Skeletal muscle satellite cell (primary cell): ENCODE data around the gene MRPS7.
"Not testable (repeated sequence)": the region's sequence is repeated elsewhere in the genome, so short reads cannot be mapped to it uniquely, and the experiment has no call there.

Source experiments
- H3K27me3 ChIP-seq: 2 replicates; pipeline ENCODE4 v1.7.0; 2013; ENCODE audit warnings: low read length; ENCODE audit not compliant: control insufficient read depth, insufficient read depth
- H3K36me3 ChIP-seq: 2 replicates; pipeline ENCODE4 v1.7.0; 2013; ENCODE audit warnings: mild to moderate bottlenecking, control low read depth, low read length; ENCODE audit not compliant: insufficient read depth
- H3K4me1 ChIP-seq: 2 replicates; pipeline ENCODE4 v1.7.0; 2013; ENCODE audit warnings: low read length; ENCODE audit not compliant: control insufficient read depth, insufficient read depth
- H3K4me2 ChIP-seq: 2 replicates; pipeline ENCODE4 v1.7.0; 2013; ENCODE audit warnings: mild to moderate bottlenecking, low read length
- H3K4me3 ChIP-seq: 2 replicates; pipeline ENCODE4 v1.7.0; 2013; ENCODE audit warnings: low read length
- H3K9ac ChIP-seq: 2 replicates; pipeline ENCODE4 v1.7.0; 2013; ENCODE audit warnings: mild to moderate bottlenecking, low read depth, low read length, moderate library complexity
- H3K9me3 ChIP-seq: replicated peaks from 2 replicates; pipeline ENCODE4 v1.7.0; 2013; ENCODE audit warnings: mild to moderate bottlenecking, control low read depth, low read length

MRPS7 gene

GRCh38 chr17:75246404-75246803 lies 15.3 kb upstream of the MRPS7 start:
- Histone ChIP-seq H3K9me3 (no peaks in the 10 kb centered on the region), H3K4me3 (no peak overlapping the region), H3K27me3 (no peaks in the 10 kb centered on the region), H3K36me3 (peaks cover 51% of the 10 kb centered on the region), H3K4me2 (no peak overlapping the region), H3K4me1 (peaks cover 18% of the 10 kb centered on the region), H3K9ac (no peak overlapping the region)

DNA sequence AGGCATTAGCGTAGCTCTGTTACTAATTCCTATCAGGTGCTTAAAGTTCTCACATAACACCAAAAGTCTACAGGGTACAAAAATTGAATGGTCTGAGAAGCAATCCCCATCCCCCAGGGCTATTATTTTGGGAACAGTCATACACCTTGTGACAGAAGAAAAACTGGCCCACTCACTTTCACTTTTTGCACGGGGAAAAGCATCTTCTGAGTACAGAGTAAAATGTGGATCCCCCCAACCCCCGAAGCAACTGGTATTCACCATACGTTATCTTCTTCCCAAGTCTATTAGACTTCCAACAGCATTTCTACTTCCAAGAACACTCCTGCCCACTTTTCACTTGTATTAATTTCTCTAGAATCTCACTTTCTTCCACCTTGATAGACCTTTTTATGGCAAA lies 12.1 kb upstream of the MRPS7 start:
- H3K27me3 ChIP-seq = no peaks in the 10 kb centered on the region
- peak overlapping the region; percentile 80 for H3K4me2 ChIP-seq
- no peak overlapping the region for H3K4me3 ChIP-seq
- peaks cover 8% of the 10 kb centered on the region for H3K4me1 ChIP-seq
- no peaks in the 10 kb centered on the region for H3K9me3 ChIP-seq
- H3K9ac ChIP-seq = no peak overlapping the region
- peaks cover 22% of the 10 kb centered on the region for H3K36me3 ChIP-seq

GRCh38 chr17:75250009-75250471 lies 11.6 kb upstream of the MRPS7 start:
- Histone ChIP-seq H3K9ac (no peak overlapping the region), H3K27me3 (no peaks in the 10 kb centered on the region), H3K4me3 (peak overlapping the region; percentile 46), H3K4me1 (peaks cover 8% of the 10 kb centered on the region), H3K36me3 (peaks cover 17% of the 10 kb centered on the region), H3K9me3 (no peaks in the 10 kb centered on the region), H3K4me2 (peak overlapping the region; percentile 80)

DNA sequence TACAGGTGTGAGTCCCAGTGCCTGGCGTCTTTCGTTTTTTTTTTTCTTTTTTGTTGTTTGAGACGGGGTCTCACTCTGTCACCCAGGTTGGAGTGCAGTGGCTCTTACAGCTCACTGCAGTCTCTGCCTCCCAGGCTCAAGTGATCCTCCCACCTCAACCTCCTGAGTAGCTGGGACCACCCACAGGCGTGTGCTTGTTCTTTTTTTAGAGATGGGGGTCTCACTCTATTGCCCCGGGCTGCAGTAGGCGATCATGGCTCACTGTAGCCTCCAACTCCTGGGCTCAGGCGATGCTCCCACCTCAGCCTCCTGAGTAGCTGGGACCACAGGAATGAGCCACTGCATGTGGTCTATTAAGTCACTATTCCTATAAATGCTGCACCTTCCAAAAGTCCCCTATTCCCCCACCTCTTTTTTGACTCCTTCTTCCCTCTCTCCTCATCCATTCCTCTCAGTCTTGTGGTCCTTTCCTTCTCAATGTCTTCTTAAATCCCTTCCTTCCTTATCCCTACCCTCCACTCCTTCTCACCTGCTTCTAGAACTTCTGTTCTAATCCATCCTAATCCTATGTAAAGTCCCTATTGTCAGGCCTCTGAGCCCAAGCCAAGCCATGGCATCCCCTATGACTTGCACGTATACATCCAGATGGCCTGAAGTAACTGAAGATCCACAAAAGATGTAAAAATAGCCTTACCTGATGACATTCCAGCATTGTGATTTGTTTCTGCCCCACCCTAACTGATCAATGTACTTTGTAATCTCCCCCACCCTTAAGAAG lies 9.5 kb upstream of the MRPS7 start:
- H3K4me3 ChIP-seq = no peak overlapping the region
- H3K9me3 ChIP-seq = no peaks in the 10 kb centered on the region
- H3K9ac ChIP-seq = no peak overlapping the region
- no peaks in the 10 kb centered on the region for H3K36me3 ChIP-seq
- H3K4me2 ChIP-seq = no peak overlapping the region
- no peaks in the 10 kb centered on the region for H3K27me3 ChIP-seq
- peaks cover 8% of the 10 kb centered on the region for H3K4me1 ChIP-seq

GRCh38 chr17:75255954-75256698 lies 5.6 kb upstream of the MRPS7 start:
- not testable (repeated sequence) for H3K9me3 ChIP-seq, H3K4me2 ChIP-seq, H3K36me3 ChIP-seq, H3K9ac ChIP-seq, H3K27me3 ChIP-seq, H3K4me3 ChIP-seq
- peaks cover 14% of the 10 kb centered on the region for H3K4me1 ChIP-seq

DNA sequence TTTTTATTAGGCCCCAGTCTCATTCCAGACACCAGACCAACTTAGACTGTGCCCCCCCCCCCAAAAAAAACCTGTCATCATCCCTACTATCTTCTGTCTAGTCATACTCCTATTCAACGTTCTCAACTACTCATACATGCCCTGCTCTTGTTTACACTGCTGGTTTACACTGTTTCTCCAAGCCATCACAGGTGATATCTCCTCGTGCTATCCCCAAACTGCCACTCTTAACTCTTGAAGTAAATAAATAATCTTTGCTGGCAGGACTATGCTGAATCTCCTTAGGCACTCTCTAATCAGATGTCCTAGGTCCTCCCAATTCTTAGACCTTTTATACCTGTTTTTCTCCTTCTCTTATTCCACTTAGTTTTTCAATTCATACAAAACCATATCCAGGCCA lies 4.5 kb upstream of the MRPS7 start:
- not testable (repeated sequence) for H3K4me3 ChIP-seq, H3K9me3 ChIP-seq, H3K9ac ChIP-seq

GRCh38 chr17:75260641-75261335 lies 891 bp upstream of the MRPS7 start:
- H3K4me3 ChIP-seq = peak overlapping the region; percentile 94
- H3K9me3 ChIP-seq = no peaks in the 10 kb centered on the region
- no peaks in the 10 kb centered on the region for H3K27me3 ChIP-seq
- H3K4me2 ChIP-seq = peak overlapping the region; percentile 98
- H3K36me3 ChIP-seq = peaks cover 23% of the 10 kb centered on the region
- H3K9ac ChIP-seq = peak overlapping the region; percentile 95
- peaks cover 21% of the 10 kb centered on the region for H3K4me1 ChIP-seq

More for the DNA sequence above, 4.5 kb upstream of the MRPS7 start:
- H3K27me3 ChIP-seq, H3K36me3 ChIP-seq, H3K4me2 ChIP-seq: not testable (repeated sequence)
- H3K4me1 ChIP-seq = peaks cover 14% of the 10 kb centered on the region

GRCh38 chr17:75262112-75262606 lies 480 bp downstream of the MRPS7 start:
- no peaks in the 10 kb centered on the region for H3K27me3 ChIP-seq
- peaks cover 35% of the 10 kb centered on the region for H3K36me3 ChIP-seq
- peak overlapping the region; percentile 95 for H3K9ac ChIP-seq
- H3K9me3 ChIP-seq = no peaks in the 10 kb centered on the region
- H3K4me2 ChIP-seq = peak overlapping the region; percentile 98
- peaks cover 27% of the 10 kb centered on the region for H3K4me1 ChIP-seq
- H3K4me3 ChIP-seq = peak overlapping the region; percentile 94

- Histone ChIP-seq H3K4me3 (no peak overlapping the region), H3K4me1 (peaks cover 29% of the 10 kb centered on the region), H3K9me3 (no peaks in the 10 kb centered on the region), H3K4me2 (peak overlapping the region; percentile 98), H3K9ac (peak overlapping the region; percentile 95), H3K27me3 (no peaks in the 10 kb centered on the region), H3K36me3 (peaks cover 37% of the 10 kb centered on the region)
Observed at GRCh38 chr17:75263055-75263454, 1.4 kb downstream of the MRPS7 start.

DNA sequence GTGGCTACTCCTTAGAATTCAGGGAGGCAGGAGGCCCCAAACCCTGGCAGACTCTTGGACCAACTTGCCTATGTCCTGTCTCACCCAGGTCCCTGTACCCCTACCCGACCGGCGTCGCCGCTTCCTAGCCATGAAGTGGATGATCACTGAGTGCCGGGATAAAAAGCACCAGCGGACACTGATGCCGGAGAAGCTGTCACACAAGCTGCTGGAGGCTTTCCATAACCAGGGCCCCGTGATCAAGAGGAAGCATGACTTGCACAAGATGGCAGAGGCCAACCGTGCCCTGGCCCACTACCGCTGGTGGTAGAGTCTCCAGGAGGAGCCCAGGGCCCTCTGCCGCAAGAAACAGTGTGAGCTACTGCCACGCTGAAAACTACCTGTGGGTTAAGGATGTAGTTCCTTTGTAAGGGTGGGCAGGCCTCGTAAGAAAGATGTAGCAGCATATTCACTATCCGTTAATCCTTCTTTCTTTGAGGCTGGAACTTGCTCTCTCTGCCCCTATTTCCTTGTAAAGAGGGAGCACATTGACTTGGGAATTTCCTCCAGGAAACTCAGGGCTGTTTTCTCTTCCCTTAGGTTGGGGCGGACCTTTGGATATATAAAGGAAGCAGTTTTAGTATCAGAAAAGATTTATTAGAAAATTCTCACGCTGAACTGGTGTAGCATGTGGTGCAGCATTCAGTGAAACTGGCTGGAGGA lies 4.1 kb downstream of the MRPS7 start:
- Histone ChIP-seq H3K36me3 (peaks cover 32% of the 10 kb centered on the region), H3K4me1 (peaks cover 21% of the 10 kb centered on the region), H3K9ac (no peak overlapping the region)

More for the DNA sequence above, 4.1 kb downstream of the MRPS7 start:
- no peak overlapping the region for H3K4me3 ChIP-seq
- no peaks in the 10 kb centered on the region for H3K9me3 ChIP-seq
- no peak overlapping the region for H3K4me2 ChIP-seq
- no peaks in the 10 kb centered on the region for H3K27me3 ChIP-seq
